Measurements from ENCODE around the gene ZNF644. TPM values are rescaled to one million over a fixed set of nuclear protein-coding genes. Genes with fewer than 3 reads are reported as not detected.

ZNF644 gene
- total RNA-seq, 2 donors from 2014 or later: 46.9 to 66.2 TPM

- H3K27ac ChIP-seq: no peak overlapping the region
- H3K27me3 ChIP-seq: no peaks in the 10 kb centered on the region
- no peak for DNase-seq
Measured at GRCh38 chr1:91038582-91038981, 16.7 kb upstream of the ZNF644 start.

GRCh38 chr1:91036894-91037829 is 15.3 kb upstream of the ZNF644 start:
- DNase-seq: peak; percentile 65

More at GRCh38 chr1:91038582-91038981, 16.7 kb upstream of the ZNF644 start:
- no peak for TF ChIP-seq CTCF (IDR thresholded peaks at IDR 0.05)
- Histone ChIP-seq H3K36me3 (no peaks in the 10 kb centered on the region), H3K4me1 (no peaks in the 10 kb centered on the region), H3K9me3 (no peaks in the 10 kb centered on the region), H3K9ac (ENCODE audit: low read depth in 2 of 2, low read length in 2 of 2) (no peak overlapping the region), H3K4me3 (no peak overlapping the region)
- intact Hi-C loops (cut with DNase I): no loop called here

GRCh38 chr1:91032349-91032748 is 10.5 kb upstream of the ZNF644 start:
- H3K9me3 ChIP-seq: no peaks in the 10 kb centered on the region
- no peaks in the 10 kb centered on the region for H3K36me3 ChIP-seq
- TF ChIP-seq CTCF (IDR thresholded peaks at IDR 0.05): no peak
- no peaks in the 10 kb centered on the region for H3K27me3 ChIP-seq
- no peaks in the 10 kb centered on the region for H3K4me1 ChIP-seq
- no peak overlapping the region for H3K9ac ChIP-seq (ENCODE audit: low read depth in 2 of 2, low read length in 2 of 2)
- no peak for DNase-seq
- no peak overlapping the region for H3K4me3 ChIP-seq
- intact Hi-C loops (cut with DNase I): no loop called here
- no peak overlapping the region for H3K27ac ChIP-seq

More at GRCh38 chr1:91036894-91037829, 15.3 kb upstream of the ZNF644 start:
- intact Hi-C loops (cut with DNase I): no loop called here
- Histone ChIP-seq H3K27me3 (no peaks in the 10 kb centered on the region), H3K27ac (peak overlapping the region; percentile 74), H3K4me1 (no peaks in the 10 kb centered on the region), H3K9ac (ENCODE audit: low read depth in 2 of 2, low read length in 2 of 2) (peak overlapping the region in 1 of 2 donors; percentile 27), H3K9me3 (no peaks in the 10 kb centered on the region), H3K36me3 (no peaks in the 10 kb centered on the region), H3K4me3 (no peak overlapping the region)
- no peak for TF ChIP-seq CTCF (IDR thresholded peaks at IDR 0.05)

- Histone ChIP-seq H3K4me1 (no peaks in the 10 kb centered on the region), H3K27ac (no peak overlapping the region), H3K36me3 (no peaks in the 10 kb centered on the region), H3K4me3 (no peak overlapping the region), H3K27me3 (no peaks in the 10 kb centered on the region), H3K9me3 (no peaks in the 10 kb centered on the region), H3K9ac (ENCODE audit: low read depth in 2 of 2, low read length in 2 of 2) (no peak overlapping the region)
- no peak for TF ChIP-seq CTCF (IDR thresholded peaks at IDR 0.05)
- no peak for DNase-seq
- intact Hi-C loops (cut with DNase I): no loop called here
Measured at GRCh38 chr1:91031081-91031480, 9.2 kb upstream of the ZNF644 start.

GRCh38 chr1:91026777-91027176 is 4.9 kb upstream of the ZNF644 start:
- no peaks in the 10 kb centered on the region for H3K36me3 ChIP-seq
- intact Hi-C loops (cut with DNase I): no loop called here
- no peak overlapping the region for H3K9ac ChIP-seq (ENCODE audit: low read depth in 2 of 2, low read length in 2 of 2)
- no peaks in the 10 kb centered on the region for H3K27me3 ChIP-seq
- TF ChIP-seq CTCF (IDR thresholded peaks at IDR 0.05): peak; percentile 11
- DNase-seq: no peak
- no peak overlapping the region for H3K4me3 ChIP-seq
- H3K27ac ChIP-seq: no peak overlapping the region
- H3K4me1 ChIP-seq: peaks cover 3% of the 10 kb centered on the region
- H3K9me3 ChIP-seq: no peaks in the 10 kb centered on the region

All from colonic mucosa (tissue), 4 donors.